Mesenchymal stem cell (in vitro differentiated cells and primary cell): Measurements from ENCODE around the gene PIGQ.

ENCODE experiments used
- DNase-seq: peaks from one replicate; pipeline ENCODE4 v3.0.0-alpha.2; 2013
- H2AFZ ChIP-seq: one replicate; pipeline ENCODE4 v1.6.1; 2013; ENCODE audit warnings: low read depth, mild to moderate bottlenecking, control low read depth, inconsistent platforms, low read length, moderate library complexity
- H2AK5ac ChIP-seq: 2 replicates; pipeline ENCODE4 v1.6.1; 2013; ENCODE audit warnings: low read length, moderate library complexity, mild to moderate bottlenecking, inconsistent platforms; ENCODE audit not compliant: severe bottlenecking
- H2BK120ac ChIP-seq: one replicate; pipeline ENCODE4 v1.6.1; 2013; ENCODE audit warnings: low read depth, mild to moderate bottlenecking, inconsistent platforms, low read length, moderate library complexity
- H2BK12ac ChIP-seq, 2 experiments: one replicate each; pipeline ENCODE4 v1.6.1; 2013; ENCODE audit warnings: inconsistent platforms in 2 of 2, low read length in 2 of 2, mild to moderate bottlenecking in 2 of 2, moderate library complexity in 2 of 2, control low read depth in 1 of 2
- H2BK15ac ChIP-seq: one replicate; pipeline ENCODE4 v1.6.1; 2013; ENCODE audit warnings: mild to moderate bottlenecking, low read depth, inconsistent platforms; ENCODE audit not compliant: poor library complexity, severe bottlenecking
- H2BK5ac ChIP-seq: 2 replicates; pipeline ENCODE4 v1.6.1; 2013; ENCODE audit warnings: low read depth, mild to moderate bottlenecking, low read length, control low read depth, inconsistent platforms; ENCODE audit not compliant: poor library complexity, severe bottlenecking
- H3K14ac ChIP-seq, 2 experiments: one replicate each; pipeline ENCODE4 v1.6.1; 2013; ENCODE audit warnings: inconsistent platforms in 2 of 2, low read length in 2 of 2, control low read depth in 1 of 2, mild to moderate bottlenecking in 1 of 2, moderate library complexity in 1 of 2
- H3K18ac ChIP-seq, 2 experiments: one replicate each; pipeline ENCODE4 v1.6.1; 2013; ENCODE audit warnings: inconsistent platforms in 2 of 2, low read length in 2 of 2, control low read depth in 1 of 2, low read depth in 1 of 2, mild to moderate bottlenecking in 1 of 2
- H3K23ac ChIP-seq, 2 experiments: one replicate each; pipeline ENCODE4 v1.6.1; 2013; ENCODE audit warnings: inconsistent platforms in 2 of 2, low read length in 2 of 2, mild to moderate bottlenecking in 2 of 2, moderate library complexity in 2 of 2, control low read depth in 1 of 2
- H3K27ac ChIP-seq: 2 replicates; pipeline ENCODE4 v1.5.1; 2013; ENCODE audit warnings: mild to moderate bottlenecking, moderate library complexity, low read length, control low read depth, inconsistent platforms; ENCODE audit not compliant: poor library complexity, severe bottlenecking
- H3K27me3 ChIP-seq, 2 experiments: 2 replicates each; pipeline versions ENCODE4 v1.6.1 to v1.7.0; 2013; ENCODE audit warnings: low read length in 2 of 2, mild to moderate bottlenecking in 2 of 2, moderate library complexity in 2 of 2, control low read depth in 1 of 2, inconsistent platforms in 1 of 2; ENCODE audit not compliant: control insufficient read depth in 1 of 2, insufficient read depth in 1 of 2
- H3K36me3 ChIP-seq, 2 experiments: 2 replicates each; pipeline versions ENCODE4 v1.6.1 to v1.7.0; 2013; ENCODE audit warnings: low read length in 2 of 2, control low read depth in 1 of 2, inconsistent platforms in 1 of 2, low read depth in 1 of 2, mild to moderate bottlenecking in 1 of 2; ENCODE audit not compliant: insufficient read depth in 2 of 2, control insufficient read depth in 1 of 2
- H3K4ac ChIP-seq, 2 experiments: one replicate each; pipeline ENCODE4 v1.6.1; 2013; ENCODE audit warnings: inconsistent platforms in 2 of 2, low read length in 2 of 2, mild to moderate bottlenecking in 2 of 2, moderate library complexity in 2 of 2, control low read depth in 1 of 2, low read depth in 1 of 2
- H3K4me1 ChIP-seq: 2 replicates; pipeline ENCODE4 v1.6.1; 2013; ENCODE audit warnings: low read depth, low read length, control low read depth; ENCODE audit not compliant: control insufficient read depth, insufficient read depth
- H3K4me2 ChIP-seq: 2 replicates; pipeline ENCODE4 v1.6.1; 2013; ENCODE audit warnings: low read length, mild to moderate bottlenecking, inconsistent platforms; ENCODE audit not compliant: poor library complexity, severe bottlenecking
- H3K4me3 ChIP-seq, 2 experiments: 2 replicates each; pipeline versions ENCODE4 v1.5.1 to v1.7.0; 2013; ENCODE audit warnings: low read length in 2 of 2, mild to moderate bottlenecking in 2 of 2, control low read depth in 1 of 2, low read depth in 1 of 2; ENCODE audit not compliant: insufficient read depth in 1 of 2
- H3K79me1 ChIP-seq: replicated peaks from 2 replicates; pipeline ENCODE4 v1.6.1; 2013; ENCODE audit warnings: mild to moderate bottlenecking, control low read depth, low read length, inconsistent platforms; ENCODE audit not compliant: poor library complexity, severe bottlenecking
- H3K9ac ChIP-seq: 2 replicates; pipeline ENCODE4 v1.7.0; 2013; ENCODE audit warnings: mild to moderate bottlenecking, low read length, moderate library complexity
- H3K9me3 ChIP-seq: 2 replicates; pipeline ENCODE4 v1.7.0; 2013; ENCODE audit warnings: mild to moderate bottlenecking, low read length; ENCODE audit not compliant: control insufficient read depth
- H4K8ac ChIP-seq: one replicate; pipeline ENCODE4 v1.6.1; 2013; ENCODE audit warnings: inconsistent platforms, mild to moderate bottlenecking, low read length, moderate library complexity
- H4K91ac ChIP-seq: one replicate; pipeline ENCODE4 v1.6.1; 2013; ENCODE audit warnings: mild to moderate bottlenecking, low read length, inconsistent platforms
- WGBS: methylation state at CpG from one replicate; pipeline ENCODE4 v1.1.7; 2013; ENCODE audit warnings: mixed read lengths; 5-methylcytosine and 5-hydroxymethylcytosine counted together

The PIGQ gene

GRCh38 chr16:539901-540530 is 29.8 kb upstream of the PIGQ start:
- Histone ChIP-seq H2AK5ac (no peak overlapping the region), H3K18ac (no peak overlapping the region), H3K4me2 (peak overlapping the region; percentile 49), H3K14ac (no peak overlapping the region), H3K4me1 (peaks cover 60% of the 10 kb centered on the region), H3K79me1 (peaks cover 42% of the 10 kb centered on the region), H3K23ac (no peak overlapping the region), H4K91ac (no peak overlapping the region), H2BK12ac (no peak overlapping the region), H3K27me3 (no peaks in the 10 kb centered on the region), H2AFZ (no peak overlapping the region), H4K8ac (peak overlapping the region; percentile 64), H2BK5ac (no peak overlapping the region), H3K9ac (no peak overlapping the region), H2BK15ac (peak overlapping the region; percentile 60), H3K36me3 (peaks cover 9 to 70% of the 10 kb centered on the region in 2 experiments), H3K4ac (no peak overlapping the region), H3K9me3 (no peaks in the 10 kb centered on the region), H2BK120ac (no peak overlapping the region), H3K27ac (no peak overlapping the region), H3K4me3 (no peak overlapping the region)
- WGBS: 68% methylated on average over 33 of the region's 34 CpGs
- peak; percentile 77 for DNase-seq

GRCh38 chr16:540645-541340 is 29.0 kb upstream of the PIGQ start:
- Histone ChIP-seq H2BK120ac (no peak overlapping the region), H3K36me3 (peaks cover 9 to 74% of the 10 kb centered on the region in 2 experiments), H3K9ac (no peak overlapping the region), H3K4me1 (peaks cover 53% of the 10 kb centered on the region), H3K14ac (no peak overlapping the region), H3K79me1 (peaks cover 45% of the 10 kb centered on the region), H3K27ac (no peak overlapping the region), H3K18ac (no peak overlapping the region), H3K9me3 (no peaks in the 10 kb centered on the region), H2BK5ac (no peak overlapping the region), H3K27me3 (no peaks in the 10 kb centered on the region), H2BK15ac (peak overlapping the region; percentile 60), H3K4ac (no peak overlapping the region), H2BK12ac (no peak overlapping the region), H3K23ac (no peak overlapping the region), H3K4me2 (no peak overlapping the region), H3K4me3 (no peak overlapping the region), H2AK5ac (no peak overlapping the region), H2AFZ (no peak overlapping the region), H4K91ac (no peak overlapping the region), H4K8ac (no peak overlapping the region)
- 96% methylated on average over 28 of the region's 29 CpGs for WGBS
- no peak for DNase-seq

- H3K27me3 ChIP-seq: no peaks in the 10 kb centered on the region
- H3K14ac ChIP-seq: no peak overlapping the region
- H3K18ac ChIP-seq: no peak overlapping the region
- no peaks in the 10 kb centered on the region for H3K9me3 ChIP-seq
- no peak overlapping the region for H3K27ac ChIP-seq
- H3K4me2 ChIP-seq: no peak overlapping the region
- no peak overlapping the region for H3K9ac ChIP-seq
- H2BK12ac ChIP-seq: peak overlapping the region in 1 of 2 experiments; percentile 12
- H3K4me1 ChIP-seq: peaks cover 33% of the 10 kb centered on the region
- peaks cover 4 to 76% of the 10 kb centered on the region in 2 experiments for H3K36me3 ChIP-seq
- H2BK15ac ChIP-seq: no peak overlapping the region
- 98% methylated on average over 51 of the region's 51 CpGs for WGBS
- H4K8ac ChIP-seq: no peak overlapping the region
- no peak overlapping the region for H4K91ac ChIP-seq
- no peak overlapping the region for H2BK5ac ChIP-seq
- H2BK120ac ChIP-seq: no peak overlapping the region
- no peak for DNase-seq
- peaks cover 49% of the 10 kb centered on the region for H3K79me1 ChIP-seq
- no peak overlapping the region for H3K4ac ChIP-seq
- no peak overlapping the region for H3K4me3 ChIP-seq
- no peak overlapping the region for H2AFZ ChIP-seq
- no peak overlapping the region for H3K23ac ChIP-seq
- H2AK5ac ChIP-seq: no peak overlapping the region
These were observed 26.2 kb upstream of the PIGQ start for GRCh38 chr16:543301-544164.

DNA sequence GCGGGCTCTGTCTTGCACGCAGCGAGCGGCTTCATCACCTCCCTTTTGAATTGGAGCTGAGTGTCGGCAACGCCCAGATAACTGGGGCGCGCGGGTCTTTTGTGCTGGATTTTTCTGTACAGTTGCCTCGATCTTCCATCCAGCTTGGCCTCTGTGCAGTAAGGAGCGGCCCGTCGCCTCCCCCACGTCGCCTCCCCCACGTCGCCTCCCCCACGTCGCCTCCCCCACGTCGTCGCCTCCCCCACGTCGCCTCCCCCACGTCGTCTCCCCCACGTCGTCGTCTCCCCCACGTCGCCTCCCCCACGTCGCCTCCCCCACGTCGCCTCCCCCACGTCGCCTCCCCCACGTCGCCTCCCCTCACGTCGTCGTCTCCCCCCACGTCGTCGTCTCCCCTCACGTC is 25.3 kb upstream of the PIGQ start:
- Histone ChIP-seq H2AK5ac (no peak overlapping the region), H2BK120ac (no peak overlapping the region), H3K23ac (no peak overlapping the region), H3K27ac (no peak overlapping the region), H4K8ac (no peak overlapping the region), H2BK5ac (no peak overlapping the region), H3K14ac (no peak overlapping the region), H3K4me2 (no peak overlapping the region), H3K4me1 (peaks cover 27% of the 10 kb centered on the region), H3K27me3 (no peaks in the 10 kb centered on the region), H2BK12ac (no peak overlapping the region), H3K79me1 (peaks cover 48% of the 10 kb centered on the region), H2BK15ac (no peak overlapping the region), H3K4me3 (no peak overlapping the region), H3K9me3 (no peaks in the 10 kb centered on the region), H3K9ac (no peak overlapping the region), H3K36me3 (peaks cover 9 to 78% of the 10 kb centered on the region in 2 experiments), H4K91ac (no peak overlapping the region), H2AFZ (no peak overlapping the region), H3K4ac (no peak overlapping the region), H3K18ac (no peak overlapping the region)
- WGBS: 96% methylated on average over 38 of the region's 46 CpGs
- DNase-seq: no peak
